ENCODE data around the gene LRRN4CL.

GRCh38 chr11:62732830-62733229 lies 43.5 kb upstream of the LRRN4CL start:
- no peak for TF ChIP-seq CTCF (IDR thresholded peaks at IDR 0.05)
- no peak for TF ChIP-seq EP300 (IDR thresholded peaks at IDR 0.05)
